NCI-H1092 (cell line): ENCODE results near the gene DIP2C.
"Not testable (repeated sequence)": the region's sequence is repeated elsewhere in the genome, so short reads cannot be mapped to it uniquely, and the experiment has no call there.

Experiments used
- DNase-seq: peaks from one replicate; lab custom pipeline; 2025; lab: John Stamatoyannopoulos, UW

Gene DIP2C

DNA sequence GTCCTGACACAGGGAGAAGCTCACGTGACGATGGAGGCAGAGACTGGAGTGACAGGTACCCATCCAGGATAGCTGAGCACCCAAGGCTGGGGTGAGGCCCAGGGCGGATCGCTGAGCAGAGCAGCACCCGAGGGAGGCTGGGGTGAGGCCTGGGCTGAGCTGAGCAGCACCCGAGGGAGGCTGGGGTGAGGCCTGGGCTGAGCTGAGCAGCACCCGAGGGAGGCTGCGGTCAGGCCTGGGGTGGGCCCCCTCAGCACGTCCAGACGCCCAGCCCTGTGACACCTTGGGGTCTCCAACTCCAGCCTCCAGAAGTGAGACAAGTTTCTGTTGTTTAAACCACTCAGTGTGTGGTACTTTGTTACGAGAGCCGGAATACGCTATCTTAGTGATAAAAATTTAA, 318.0 kb downstream of the DIP2C start:
- DNase-seq: no peak

DNA sequence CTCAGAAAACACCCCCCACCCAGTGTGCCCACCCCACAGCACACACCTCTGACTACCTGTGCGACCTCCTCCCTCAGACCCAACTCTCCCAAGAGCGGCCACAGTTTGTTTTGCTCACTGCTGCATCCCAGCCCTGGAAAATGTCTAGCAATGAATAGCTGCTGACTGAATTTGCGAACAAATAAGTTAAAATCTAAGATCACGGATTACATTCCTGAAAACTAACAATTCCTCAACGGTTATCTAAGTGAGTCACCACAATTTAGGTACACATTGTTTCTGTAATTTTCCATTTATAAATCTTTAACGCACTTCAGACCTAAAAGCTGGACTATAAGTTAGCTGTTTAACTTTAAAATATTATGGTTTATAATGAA, 319.0 kb downstream of the DIP2C start:
- DNase-seq: no peak

DNA sequence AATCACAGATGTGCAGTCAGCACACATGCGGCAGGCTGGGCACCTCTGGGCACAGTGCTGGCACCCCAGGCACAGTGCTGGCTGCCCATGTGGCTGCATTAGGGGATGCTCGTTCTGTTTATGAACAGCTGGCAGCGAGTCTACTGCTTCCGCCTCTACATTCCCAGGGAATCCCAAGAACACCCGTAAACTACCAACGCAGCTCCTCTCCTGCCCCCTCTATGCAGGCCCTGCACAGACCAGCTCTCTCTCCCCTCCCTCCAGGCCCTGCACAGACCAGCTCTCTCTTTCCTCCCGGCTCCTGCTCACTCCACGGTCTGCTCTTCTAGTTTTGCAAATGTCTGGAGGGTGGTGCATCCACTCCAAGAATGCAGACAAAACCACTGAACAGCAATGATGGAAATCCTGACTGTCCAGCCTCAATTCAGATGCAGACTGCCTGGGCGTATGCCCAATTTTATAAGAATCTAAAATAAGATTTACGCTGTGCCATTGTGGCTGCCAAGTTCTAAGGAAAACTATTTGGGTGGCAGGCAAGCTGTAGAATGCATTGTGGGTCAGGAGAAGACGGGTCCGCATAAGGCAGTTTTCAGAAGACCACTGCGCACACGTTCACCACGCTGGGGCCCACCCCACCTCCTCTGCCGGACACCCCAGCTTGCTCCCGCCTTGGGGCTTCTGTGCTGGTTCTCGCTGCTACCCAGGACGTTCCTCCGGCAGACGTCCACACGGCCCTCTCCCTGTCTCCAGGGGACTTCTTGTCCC, 319.6 kb downstream of the DIP2C start:
- DNase-seq: no peak

DNA sequence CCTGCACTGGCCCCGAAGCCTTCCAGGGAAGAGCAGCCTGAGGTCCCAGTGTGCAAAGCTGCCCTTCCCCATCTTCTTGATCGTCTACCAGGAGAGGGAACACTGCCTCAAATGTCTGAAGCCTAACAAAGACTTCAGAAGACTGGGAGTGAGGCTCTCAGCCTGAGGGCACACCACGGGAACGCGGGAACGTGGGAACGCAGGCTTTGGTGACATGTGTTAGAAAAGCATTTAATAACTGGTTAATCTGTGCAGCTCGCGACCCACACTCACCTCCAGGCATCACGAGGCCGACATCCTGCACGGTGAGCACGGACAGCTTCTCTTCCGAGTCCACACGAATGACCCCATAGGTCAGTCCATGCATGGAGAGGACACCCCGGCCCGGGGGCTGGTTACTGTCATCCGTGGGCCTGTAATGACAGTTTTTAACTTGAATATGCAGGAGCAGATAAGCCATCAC, 320.2 kb downstream of the DIP2C start:
- DNase-seq: no peak

DNA sequence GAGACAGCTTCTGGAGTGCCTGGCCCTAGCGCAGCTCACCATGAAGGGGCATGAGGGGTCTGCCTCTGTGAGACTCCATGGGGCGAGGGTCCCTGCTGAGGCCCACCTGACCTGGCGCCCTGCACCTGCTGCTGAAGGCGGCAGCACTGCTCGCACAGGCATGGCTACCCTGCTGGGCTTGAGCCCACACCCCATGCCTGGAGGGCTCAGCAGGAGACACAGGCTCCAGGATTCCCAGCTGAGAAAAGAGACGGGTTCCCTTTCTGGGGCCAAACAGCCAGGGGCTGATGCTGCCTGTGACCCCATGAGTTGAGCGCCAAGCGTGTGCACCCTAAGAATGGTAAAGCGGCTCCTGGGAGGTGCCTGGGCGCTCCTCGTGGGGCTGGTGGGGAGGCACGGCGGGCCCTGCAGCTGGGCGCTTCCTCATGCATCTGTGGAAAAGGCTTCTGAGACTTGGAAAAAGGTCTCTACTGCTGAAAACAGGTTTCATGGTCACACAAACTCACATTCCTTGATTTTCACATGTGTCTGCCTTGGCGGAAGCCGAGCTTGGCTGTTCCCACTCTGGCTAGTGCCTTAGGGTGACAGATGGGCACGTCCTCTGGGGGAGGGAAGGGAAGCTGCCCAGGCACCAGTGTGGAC, 320.8 kb downstream of the DIP2C start:
- no peak for DNase-seq

DNA sequence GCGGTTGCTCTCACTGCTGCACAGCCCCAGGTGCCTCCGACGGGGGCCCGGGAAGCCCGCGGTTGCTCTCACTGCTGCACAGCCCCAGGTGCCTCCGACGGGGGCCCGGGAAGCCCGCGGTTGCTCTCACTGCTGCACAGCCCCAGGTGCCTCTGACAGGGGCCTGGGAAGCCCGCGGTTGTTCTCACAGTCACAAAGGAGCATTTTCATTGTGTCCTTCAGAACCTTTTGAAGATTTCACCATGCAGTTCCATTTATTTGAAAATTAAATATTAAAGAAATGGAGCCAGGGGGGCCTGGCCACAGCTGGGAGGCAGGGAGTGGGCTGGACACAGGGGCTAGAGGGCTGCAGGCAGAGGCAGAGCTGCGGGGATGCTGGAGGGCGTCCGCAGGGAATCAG, 321.4 kb downstream of the DIP2C start:
- not testable (repeated sequence) for DNase-seq

DNA sequence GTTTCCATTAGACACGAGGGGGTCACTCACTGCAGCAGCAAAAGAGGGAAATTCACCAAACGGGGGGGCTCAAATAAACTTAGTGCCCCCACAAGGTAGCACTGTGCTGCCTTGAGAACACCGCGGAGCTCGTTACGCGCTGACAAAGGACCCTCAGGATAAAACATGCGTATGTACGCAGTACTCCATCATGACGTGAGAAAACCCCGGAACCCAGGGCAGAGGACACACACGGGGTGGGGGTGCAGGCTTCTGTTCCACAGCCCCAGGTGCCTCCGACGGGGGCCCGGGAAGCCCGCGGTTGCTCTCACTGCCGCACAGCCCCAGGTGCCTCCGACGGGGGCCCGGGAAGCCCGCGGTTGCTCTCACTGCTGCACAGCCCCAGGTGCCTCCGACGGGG, 321.8 kb downstream of the DIP2C start:
- no peak for DNase-seq

DNA sequence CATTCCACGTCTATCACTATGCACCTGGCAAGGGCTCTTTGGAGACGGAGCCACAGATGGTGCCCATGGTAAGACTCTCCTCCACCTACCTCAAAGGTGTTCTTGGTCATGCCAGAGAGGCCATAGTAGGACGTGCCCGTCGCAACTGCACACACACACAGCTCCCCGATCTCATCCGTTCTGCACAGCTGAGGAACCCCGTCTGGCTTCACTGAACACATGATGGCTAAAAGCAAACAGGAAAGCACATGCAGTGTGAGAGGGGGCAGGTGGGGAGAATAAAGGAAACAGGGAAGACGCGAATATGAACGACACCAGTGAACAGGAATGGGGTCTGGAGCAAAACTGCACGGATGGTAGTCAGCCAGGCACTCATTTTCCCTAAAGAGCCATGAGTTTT, 323.3 kb downstream of the DIP2C start:
- DNase-seq: no peak

DNA sequence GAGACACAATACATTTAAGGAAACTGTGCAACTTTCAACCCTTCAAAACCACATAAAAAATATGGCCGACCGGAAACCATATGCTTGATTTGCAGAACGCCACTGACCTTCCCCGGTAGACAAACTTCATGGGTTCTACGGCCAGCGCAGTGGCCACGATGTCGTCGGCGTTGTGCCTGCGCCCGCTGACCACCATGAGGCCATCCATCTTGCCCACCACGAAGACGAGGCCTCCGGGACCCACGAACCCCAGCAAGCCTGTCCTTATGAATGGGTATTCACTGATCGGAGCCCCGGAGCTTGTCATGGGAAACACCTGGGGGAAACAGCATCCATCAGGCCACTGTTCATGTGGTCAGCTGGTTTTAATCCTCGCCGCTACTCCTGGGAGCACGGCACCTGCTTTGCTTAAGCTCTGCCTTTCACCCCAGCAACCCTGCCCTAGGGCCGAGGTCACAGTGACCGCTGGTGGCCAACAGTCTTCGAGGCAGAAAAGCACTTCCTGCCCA, 325.1 kb downstream of the DIP2C start:
- no peak for DNase-seq

DNA sequence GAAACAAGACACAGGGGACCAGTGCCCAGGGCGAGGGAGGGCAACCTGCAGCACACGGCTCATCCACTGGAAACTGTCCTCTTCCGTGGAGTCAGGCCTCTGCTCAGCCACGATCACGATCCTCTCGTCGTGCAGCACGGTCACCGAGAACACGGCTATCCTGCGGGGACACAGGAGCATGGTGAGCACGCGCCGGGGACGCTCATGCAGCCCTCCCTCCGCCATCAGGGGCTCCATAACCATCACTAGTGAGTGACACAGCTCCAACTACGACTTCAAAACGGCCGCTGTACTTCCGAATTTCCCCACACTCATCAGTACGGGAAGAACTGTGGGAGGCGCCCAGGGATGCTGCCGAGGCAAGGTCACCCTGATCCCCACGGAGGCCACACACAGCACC, 326.3 kb downstream of the DIP2C start:
- DNase-seq: no peak

DNA sequence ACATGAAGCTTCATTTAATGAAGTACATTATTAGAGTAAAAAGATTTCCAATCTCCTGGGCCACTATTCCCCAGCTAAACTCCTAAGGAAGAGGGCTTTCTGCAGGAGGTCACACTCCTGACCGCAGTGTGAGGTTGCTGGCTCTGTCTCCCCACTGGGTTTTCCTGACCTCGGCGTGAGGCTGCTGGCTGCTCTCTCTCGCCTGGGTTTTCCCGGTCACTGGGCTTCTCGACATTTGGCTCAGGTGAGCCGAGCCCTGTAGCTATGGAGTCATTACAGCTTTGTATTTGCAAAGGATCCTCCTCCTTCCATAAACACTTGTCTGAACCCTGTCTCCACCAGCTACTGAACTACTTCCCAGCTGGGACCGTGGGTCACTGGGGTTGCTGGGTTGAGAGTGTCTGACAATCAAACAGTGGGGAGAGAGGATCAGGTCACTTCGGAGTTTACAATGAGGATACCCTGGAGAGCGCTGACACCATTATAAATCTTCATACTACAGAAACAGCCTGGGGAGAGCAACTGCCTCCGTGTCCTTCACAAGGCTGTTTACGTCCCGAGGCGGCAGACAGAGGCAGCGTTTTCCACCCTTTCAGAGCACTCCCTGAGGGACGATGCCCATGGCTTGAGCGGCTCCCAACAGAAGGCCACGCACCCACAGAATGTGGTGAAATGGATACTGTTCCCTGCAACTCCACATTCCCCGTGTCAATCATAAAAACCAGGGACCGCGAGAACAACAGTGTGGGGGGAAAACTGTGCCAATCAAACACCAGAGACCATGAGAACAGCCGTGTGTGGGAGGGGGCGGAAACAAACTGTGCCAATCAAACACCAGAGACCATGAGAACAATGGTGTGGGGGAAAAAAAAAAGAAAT, 328.0 kb downstream of the DIP2C start:
- DNase-seq: no peak

DNA sequence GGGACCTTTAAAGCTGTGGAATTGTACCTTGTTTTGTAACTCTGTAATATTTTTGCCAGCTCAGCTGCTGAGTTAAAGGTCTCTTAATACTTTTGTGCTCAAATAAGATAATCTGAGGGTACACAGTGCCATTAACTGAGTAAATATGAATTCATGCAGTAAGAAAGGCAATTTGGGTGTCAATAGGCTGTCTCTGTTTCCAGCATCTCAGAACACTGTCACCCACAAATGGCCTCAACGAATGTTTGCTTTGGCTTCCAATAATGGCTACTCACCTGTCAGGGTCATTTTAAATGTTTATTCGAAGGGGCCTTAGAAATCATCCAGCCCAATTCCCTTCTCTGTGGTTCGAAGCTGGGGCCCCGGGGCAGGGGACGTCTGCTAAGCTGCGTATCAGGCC, 328.8 kb downstream of the DIP2C start:
- no peak for DNase-seq

DNA sequence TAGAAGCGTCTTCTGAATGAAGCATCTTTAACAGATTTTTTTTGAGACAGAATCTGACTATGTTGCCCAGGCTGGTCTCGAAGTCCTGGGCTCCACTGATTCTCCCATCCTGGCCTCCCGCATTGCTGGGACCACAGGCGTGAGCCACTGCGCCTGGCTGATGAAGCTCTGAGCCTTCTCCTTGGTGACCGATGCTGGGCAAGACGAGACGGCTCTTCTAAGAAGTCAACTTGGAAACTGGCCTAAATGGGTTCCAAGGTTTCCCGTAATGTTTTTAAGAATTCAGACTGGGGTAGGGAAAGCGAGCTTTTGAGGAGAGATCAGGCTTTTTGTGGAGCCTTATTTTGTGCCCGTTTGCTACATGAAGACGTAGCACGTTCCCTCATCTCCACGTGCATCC, 329.7 kb downstream of the DIP2C start:
- no peak for DNase-seq

DNA sequence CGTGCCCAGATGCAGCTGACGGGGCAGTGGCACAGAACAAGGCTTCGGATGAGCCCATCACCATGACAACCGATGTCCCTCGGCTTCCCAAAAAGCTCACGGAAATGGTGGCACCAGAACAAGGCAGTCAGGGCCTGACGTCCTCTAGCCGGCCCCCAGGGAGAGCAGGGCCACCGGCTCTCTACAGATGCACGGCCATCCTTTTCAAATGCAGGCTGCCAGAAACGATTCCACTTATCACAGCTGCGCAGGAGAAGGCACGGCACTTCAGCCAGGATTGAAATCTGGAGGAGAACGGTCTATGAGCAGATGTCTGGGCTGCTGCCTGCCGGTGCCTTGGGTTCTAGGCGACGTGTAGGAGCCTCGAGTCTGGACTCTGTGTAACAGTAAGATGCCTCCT, 330.4 kb downstream of the DIP2C start:
- DNase-seq: no peak

DNA sequence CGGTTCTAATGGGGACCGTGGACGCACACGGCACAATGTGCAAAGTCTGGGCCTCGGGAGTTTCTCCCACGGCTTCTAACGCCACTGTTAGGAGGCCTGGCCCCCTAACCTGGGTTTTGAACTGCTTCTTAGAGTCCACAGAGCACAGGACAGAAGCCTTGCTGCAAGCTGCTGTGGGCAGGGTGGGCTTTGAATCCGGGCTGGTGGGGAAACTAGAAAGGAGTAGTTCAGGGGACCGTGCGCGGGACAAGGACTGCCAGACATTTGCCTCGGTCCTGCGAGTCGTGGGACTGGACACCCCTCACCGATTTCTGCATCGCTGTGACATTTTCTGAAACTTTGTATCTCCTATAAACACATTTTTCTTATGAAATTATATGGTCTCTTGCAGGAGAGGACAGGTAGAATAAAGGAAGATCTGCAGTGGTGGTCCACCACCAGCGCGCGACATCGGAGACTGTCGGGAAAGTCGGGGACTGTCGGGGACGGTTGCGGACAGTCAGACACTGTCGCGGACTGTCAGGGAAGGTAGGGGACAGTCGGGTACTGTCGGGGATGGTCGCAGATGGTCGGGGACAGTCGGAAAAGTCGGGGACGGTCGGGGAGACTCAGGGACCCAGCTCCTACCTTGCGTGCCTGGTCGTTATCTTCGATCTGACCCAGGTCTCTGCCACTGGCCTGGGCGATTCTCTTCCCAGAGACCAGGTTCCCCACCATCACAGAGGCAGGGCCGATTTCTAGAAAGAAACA, 332.1 kb downstream of the DIP2C start:
- DNase-seq: no peak

DNA sequence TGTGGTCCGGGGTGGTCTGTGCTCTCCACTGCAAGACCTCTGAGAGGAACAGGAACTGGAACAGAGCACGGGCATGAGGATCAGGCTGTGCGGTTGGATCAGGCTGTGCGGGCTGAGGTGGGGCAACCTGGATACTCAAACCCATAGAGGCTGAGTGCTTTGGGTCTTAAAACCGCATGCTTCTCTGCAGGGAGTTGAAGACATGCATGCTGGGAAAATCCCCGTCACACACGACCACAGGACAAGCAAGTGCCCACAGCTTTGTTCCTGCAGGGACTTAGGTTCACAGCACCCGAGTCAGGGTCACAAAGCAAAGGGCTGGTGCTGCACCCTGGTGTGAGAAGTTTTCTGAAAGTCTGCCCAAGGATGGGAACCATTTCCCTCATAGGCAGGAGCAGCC, 333.0 kb downstream of the DIP2C start:
- no peak for DNase-seq

DNA sequence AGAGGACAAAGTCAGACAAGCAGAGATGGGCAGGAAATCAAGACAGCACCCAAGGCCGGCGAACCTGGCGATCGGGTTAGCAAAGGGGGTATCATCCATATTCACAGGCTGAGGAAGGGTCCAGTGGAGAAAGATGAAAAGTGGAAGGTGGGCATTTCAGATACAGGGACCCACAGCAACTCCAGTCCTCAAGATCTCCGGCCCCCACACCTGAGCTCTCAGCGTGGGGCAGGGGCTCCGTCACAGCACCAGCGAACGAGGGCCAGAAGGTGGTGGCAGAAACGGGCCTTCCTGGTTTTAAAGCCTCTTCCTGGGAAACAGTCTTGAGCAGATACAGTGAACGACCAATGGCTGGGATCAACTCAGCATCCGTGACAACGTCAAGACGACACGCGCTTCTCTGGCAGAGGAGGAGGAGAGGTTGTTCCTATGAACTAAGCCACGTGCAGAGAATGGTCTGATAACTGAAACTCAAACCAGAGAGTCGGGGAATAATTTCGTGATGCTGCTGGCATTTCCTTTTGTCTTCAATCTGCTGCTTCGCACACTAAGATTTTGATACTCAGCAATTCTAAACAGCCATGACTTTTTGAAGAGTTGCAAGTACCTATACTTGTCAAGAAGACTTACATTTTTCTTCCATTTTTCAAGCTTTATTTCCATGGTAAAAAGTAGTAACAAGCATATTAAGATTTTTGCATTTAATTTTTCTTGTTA, 334.4 kb downstream of the DIP2C start:
- no peak for DNase-seq

DNA sequence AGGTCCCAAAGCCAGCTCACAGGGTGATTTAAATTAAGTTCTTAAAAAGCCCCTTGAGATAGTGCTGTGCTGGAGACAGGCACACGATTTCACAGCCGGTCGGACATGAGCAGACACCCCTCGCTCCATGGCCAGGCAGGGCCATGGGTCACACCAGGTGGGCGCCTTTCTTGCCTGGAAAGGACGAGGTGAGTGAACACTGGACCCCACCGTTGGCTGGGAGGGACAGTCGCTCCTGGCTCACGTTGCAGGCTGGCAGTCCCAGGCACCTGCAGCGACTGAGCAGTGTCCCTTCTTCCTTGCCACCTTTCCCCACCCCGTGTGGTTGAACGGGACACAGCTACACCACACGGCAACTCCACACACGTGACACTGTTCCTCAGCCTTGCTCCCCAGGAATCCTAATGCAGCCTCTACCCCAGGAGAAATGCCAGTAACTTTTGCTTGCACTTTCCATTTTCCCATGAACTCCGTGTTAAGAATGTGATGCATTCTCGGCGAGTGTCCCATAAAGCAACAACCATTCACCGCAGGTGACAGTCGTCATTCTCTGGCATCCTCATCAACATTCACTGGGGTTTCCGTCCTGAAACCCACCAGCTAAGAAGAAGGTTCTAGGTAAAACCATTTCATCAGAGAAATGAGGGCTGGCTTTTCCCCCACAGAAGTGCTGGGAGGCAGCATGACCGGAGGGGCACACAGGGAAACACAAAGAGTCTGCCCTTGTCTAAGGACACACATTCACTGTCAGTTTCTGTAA, 336.8 kb downstream of the DIP2C start:
- DNase-seq: no peak

DNA sequence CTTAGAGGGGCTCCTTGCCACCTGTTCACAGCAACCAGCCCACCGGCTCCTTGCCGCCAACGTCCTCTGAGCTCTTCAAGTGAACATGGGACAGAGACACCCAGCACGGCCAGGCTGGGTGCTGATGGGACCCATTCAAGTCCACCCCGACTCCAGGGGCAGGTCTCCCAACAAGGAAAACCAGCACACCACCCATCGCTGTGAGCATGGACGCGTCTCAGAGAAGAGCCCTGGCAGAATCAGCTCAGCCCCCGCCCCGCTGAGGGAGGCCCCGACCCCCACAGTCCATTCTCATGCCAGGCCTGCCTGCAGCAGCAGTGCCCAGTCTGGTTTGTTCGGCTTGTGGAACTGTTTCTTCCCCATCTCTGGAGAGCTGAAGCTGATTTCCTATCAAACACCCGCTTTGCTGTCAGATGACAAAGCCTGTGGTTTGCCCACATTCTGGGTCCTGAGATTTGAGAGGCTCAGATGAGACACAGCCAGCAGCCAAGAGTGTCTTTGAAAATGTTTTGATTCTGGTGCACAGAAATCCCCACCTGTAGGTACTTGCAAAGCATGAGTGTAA, 337.6 kb downstream of the DIP2C start:
- no peak for DNase-seq

DNA sequence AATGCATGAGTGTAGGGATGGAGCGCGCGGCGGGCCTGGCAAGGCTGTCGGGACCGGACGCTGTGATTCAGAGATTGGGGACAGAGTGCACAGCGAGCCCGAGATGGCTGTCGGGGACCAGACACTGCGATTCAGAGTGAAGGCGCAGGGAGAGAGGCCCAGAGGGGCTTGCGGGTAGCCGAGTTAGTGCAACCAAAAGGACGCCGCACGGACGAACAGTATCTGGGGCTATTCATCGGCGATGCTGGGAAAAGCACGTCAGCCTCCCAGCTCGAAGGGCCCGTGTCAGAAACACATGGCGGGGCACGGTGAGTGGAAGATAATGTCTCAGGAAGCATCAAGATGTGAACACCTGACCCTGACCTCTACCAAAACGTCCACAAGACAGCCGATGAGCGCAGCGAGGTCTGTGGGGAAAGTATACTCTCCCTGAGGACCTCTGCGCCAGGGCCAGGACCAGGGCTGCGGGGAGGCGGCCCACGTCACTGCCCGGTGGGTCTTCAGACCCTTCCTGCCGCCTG, 338.4 kb downstream of the DIP2C start:
- DNase-seq: no peak
